SK-N-MC (cell line): Measurements from ENCODE around the gene CLEC16A.

ENCODE experiments used
- DNase-seq: peaks from one replicate; pipeline ENCODE4 v3.0.0-alpha.2; 2011; ENCODE audit warnings: low read depth, low spot score
- H3K27ac ChIP-seq: fragments of 200-600 bp; sonication (generic); 2 replicates; pipeline ENCODE4 v1.5.1; 2016; ENCODE audit warnings: mixed run types
- H3K36me3 ChIP-seq: fragments of 200-600 bp; sonication (generic); 2 replicates; pipeline ENCODE4 v1.6.1; 2017; ENCODE audit warnings: antibody characterized with exemption, low read length, mixed read lengths; ENCODE audit not compliant: insufficient read depth
- H3K4me3 ChIP-seq: fragments of 200-600 bp; sonication (generic); 2 replicates; pipeline ENCODE4 v1.5.1; 2016
- H3K9ac ChIP-seq: fragments of 200-600 bp; sonication (generic); 2 replicates; pipeline ENCODE4 v1.8.0; 2017; ENCODE audit warnings: mixed run types, mixed read lengths; ENCODE audit not compliant: insufficient read length
- H3K9me3 ChIP-seq: fragments of 200-600 bp; sonication (generic); 2 replicates; pipeline ENCODE4 v1.6.1; 2017; ENCODE audit warnings: low read depth, mild to moderate bottlenecking, antibody characterized with exemption, low read length, moderate library complexity, mixed read lengths
- EZH2 ChIP-seq: fragments of 200-600 bp; sonication (generic); IDR thresholded peaks from one replicate; pipeline ENCODE4 v1.6.1; 2017; ENCODE audit warnings: antibody characterized with exemption
- FOXP2 ChIP-seq: optimal IDR thresholded peaks from 2 replicates; pipeline ENCODE3; 2011; ENCODE audit warnings: mild to moderate bottlenecking, moderate library complexity; ENCODE audit not compliant: insufficient read depth; ENCODE audit errors: extremely low read length, control extremely low read depth
- POLR2AphosphoS5 ChIP-seq: IDR thresholded peaks from 2 replicates; pipeline ENCODE4 v1.6.1; 2012; ENCODE audit warnings: mild to moderate bottlenecking, low read depth, low read length, borderline replicate concordance

CLEC16A gene

DNA sequence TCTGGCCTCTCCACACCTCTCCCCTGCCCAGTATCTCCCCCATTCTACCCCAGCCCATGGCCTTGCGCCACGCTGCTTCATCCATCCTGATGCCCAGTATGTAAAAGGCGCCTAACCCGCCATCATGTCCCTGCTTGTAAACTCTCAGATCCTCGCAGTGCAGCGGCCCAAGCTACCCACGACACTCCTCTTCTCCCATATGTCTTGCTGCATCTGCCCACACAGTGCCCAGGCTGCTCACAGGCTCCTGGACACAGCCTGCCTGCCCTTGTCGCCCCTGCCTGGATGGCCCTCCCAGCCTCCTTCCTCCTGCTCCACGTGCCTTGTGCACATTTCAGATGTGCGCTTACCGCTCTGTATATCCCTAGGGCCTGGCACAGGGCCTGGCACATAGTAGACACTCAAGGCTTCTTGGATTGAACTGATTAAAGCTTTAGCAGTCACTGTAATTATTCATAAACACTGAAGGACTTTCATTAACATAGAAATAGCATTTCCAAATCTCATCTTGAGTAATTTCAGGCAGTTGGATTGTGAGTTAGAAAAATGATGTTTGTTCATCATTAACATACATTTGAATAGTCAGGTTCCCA, 129.1 kb downstream of the CLEC16A start:
- Histone ChIP-seq H3K9ac (no peak overlapping the region), H3K36me3 (no peaks in the 10 kb centered on the region), H3K4me3 (no peak overlapping the region), H3K9me3 (no peaks in the 10 kb centered on the region), H3K27ac (no peak overlapping the region)
- TF ChIP-seq POLR2AphosphoS5 (no peak), FOXP2 (no peak), EZH2 (no peak)
- DNase-seq: no peak

DNA sequence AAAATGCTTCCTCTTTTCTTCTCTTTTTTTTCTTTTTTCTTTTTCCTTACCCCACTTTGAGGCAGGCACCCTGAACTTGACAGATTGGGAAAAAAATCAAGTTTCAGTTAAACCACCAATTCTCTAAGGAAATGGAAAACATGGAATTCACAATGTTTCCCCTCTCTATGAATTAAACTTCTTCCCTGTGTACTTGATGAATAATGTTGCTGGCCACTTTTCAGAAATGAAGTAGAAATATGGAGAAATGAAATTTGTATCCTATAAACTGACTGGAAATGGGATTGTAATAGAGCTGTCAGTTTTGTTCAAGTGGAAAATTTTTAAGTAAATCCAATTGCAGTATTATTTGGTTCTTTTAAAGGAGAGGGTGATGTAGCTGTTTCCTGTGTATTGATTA, 129.8 kb downstream of the CLEC16A start:
- DNase-seq: no peak
- H3K4me3 ChIP-seq: no peak overlapping the region

DNA sequence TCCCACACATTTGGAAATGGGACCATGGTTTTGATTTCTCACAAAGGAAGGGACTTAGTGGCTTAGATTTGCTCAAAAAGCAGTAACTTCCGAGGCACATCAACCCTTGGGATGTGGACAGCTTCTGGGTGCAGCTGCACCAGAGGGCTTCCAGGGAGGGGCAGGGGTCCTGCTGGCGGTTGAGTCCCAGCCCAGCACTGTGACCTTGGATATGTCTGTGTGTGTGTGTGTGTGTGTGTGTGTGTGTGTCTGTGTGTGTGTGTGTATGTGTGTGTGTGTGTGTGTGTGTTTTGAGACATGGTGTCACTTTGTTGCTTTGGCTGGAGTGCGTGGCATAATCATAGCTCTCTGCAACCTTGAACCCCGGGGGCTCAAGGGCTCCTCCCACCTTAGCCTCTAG, 130.8 kb downstream of the CLEC16A start:
- no peak for DNase-seq
- Histone ChIP-seq H3K27ac (no peak overlapping the region), H3K36me3 (no peaks in the 10 kb centered on the region), H3K9ac (no peak overlapping the region), H3K4me3 (no peak overlapping the region), H3K9me3 (no peaks in the 10 kb centered on the region)
- TF ChIP-seq POLR2AphosphoS5 (no peak), FOXP2 (no peak), EZH2 (no peak)

More for the DNA sequence above, 129.8 kb downstream of the CLEC16A start:
- Histone ChIP-seq H3K36me3 (no peaks in the 10 kb centered on the region), H3K27ac (0 out of 2 replicates have a peak overlapping the region, but pooled peaks have one; percentile 2), H3K9ac (no peak overlapping the region), H3K9me3 (no peaks in the 10 kb centered on the region)
- no peak for TF ChIP-seq EZH2
- no peak for TF ChIP-seq FOXP2
- TF ChIP-seq POLR2AphosphoS5: no peak

DNA sequence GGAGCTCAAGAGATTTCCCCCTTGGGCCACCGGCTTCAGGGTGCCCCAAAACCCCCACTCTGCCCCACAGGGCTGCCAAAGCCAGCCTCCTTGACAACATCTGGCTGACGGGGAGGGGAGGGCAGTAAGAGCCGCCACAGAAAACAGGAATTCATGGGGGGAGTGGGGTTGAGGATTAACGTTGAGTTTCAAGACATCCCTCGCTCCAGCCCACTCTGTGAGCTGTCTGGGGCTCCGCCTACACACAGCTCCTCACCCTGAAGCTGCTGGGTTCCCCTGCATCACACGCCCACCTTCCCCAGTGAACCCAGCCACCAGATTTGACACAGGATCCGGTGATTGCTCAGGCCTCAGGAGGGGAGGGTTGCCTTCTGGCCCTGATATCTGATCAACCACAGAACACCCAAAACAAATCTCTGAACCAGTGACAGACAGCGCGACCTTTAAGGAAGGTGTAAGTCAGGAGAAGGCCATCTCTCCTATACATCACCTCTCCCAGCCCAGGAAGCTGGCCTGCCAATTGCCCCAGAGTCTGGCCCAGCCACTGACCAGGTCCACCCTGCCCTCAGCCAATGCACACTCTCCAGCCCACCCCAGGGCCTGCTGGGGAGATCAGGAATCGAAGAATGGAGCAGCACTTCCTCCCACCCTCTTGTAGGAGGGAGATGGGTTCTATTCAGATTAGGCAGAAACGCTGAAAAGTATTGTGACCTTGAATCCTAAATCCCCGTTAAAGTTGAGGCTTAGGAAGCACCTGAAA, 132.1 kb downstream of the CLEC16A start:
- TF ChIP-seq EZH2 (no peak), FOXP2 (no peak), POLR2AphosphoS5 (no peak)
- H3K4me3 ChIP-seq: no peak overlapping the region
- no peak overlapping the region for H3K9ac ChIP-seq
- no peak overlapping the region for H3K27ac ChIP-seq
- no peaks in the 10 kb centered on the region for H3K9me3 ChIP-seq
- H3K36me3 ChIP-seq: no peaks in the 10 kb centered on the region
- no peak for DNase-seq

DNA sequence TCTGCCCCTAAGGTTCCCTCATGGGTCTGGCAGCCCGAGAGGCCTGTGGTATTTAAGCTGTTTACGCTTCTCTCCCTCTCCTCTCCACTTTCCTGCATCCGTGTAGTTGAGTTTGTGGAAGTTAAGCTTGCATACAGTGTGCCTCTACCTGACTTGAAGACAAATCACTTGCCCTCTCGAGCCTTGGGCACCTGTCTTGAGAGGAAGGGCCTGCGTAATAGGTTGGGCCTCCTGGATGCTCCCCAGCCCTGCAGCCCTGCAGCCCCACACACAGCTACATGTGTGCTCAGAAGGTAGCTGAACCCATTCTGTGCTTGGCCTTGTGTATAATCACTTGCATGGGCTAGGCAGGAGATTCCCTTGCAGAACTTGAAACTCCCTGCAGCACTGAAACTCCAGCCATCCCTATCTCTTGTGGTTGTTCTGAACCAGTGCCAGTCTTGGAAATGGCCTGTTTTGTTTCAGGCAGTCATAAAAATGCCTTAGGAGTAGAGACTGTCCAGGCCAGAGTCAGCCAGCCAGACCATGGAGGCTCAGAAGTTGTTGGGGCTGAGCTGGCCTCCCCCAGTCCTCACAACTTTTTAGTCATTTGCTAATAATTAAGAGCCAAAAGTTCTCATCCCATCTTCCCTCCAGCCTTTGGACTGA, 134.6 kb downstream of the CLEC16A start:
- Histone ChIP-seq H3K4me3 (peak overlapping the region; percentile 45), H3K9me3 (no peaks in the 10 kb centered on the region), H3K9ac (no peak overlapping the region), H3K27ac (peak overlapping the region; percentile 85), H3K36me3 (no peaks in the 10 kb centered on the region)
- TF ChIP-seq EZH2 (no peak), POLR2AphosphoS5 (no peak; the same call in 1 of the 2 replicates), FOXP2 (no peak)
- no peak for DNase-seq

DNA sequence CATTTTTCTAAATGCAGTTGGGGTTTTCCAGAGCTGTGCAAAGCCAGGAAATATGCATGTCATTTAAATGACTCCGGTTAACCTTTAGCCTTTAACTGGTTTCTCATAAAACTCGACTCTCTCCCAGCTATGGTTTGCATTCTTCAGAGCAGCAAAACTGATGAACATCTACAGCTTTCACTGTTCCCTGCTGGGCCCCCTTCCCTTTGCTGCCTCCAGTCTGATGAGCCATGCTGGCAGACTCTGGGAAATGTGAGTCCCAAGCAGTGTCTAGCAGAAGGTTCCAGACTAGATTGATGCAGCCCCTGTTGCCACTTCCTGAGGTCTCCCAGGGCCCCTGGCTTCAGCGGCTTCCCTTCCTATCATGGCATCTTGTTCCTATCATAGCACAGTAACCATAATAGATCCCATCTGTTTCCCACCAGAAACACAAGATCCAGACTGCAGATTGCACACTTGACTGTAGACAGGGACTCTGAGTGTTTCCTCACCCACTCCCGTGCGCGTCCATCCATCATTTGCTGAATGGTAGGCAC, 135.4 kb downstream of the CLEC16A start:
- Histone ChIP-seq H3K27ac (peak overlapping the region; percentile 85), H3K4me3 (peak overlapping the region; percentile 45), H3K9ac (no peak overlapping the region), H3K36me3 (no peaks in the 10 kb centered on the region), H3K9me3 (no peaks in the 10 kb centered on the region)
- TF ChIP-seq POLR2AphosphoS5 (no peak), EZH2 (no peak)
- DNase-seq: peak; percentile 84

DNA sequence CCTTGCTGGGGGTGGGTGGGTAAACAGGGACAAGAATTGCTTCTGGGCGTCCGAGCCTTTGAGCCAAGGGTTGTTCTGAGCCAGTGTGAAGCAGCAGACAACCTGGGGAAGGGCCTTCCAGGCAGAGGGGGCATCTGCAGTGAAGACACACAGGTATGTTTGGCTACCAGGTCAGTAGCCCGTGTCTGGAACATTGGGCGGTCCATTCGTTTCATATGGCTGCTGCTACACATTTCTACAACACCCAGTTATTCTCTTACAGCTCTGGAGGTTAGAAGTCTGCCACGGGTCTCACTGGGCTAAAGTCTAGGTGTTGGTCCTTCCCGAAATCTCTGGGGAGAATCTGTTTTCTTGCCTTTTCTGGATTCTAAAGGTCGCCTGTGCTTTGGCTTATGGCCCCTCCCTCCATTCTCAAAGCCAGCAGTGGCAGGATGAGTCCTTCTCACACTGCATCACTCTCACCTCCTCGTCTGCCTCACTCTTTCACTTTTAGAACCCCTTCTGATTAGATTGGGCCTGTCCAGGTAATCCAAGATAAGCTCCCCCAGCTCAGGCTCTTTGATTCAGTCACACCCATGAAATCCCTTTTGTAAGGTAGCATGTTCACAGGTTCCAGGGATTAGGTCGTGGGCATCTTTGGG, 136.1 kb downstream of the CLEC16A start:
- Histone ChIP-seq H3K9me3 (no peaks in the 10 kb centered on the region), H3K4me3 (peak overlapping the region; percentile 45), H3K9ac (no peak overlapping the region), H3K27ac (peak overlapping the region; percentile 85; the same call in 1 of the 2 replicates), H3K36me3 (no peaks in the 10 kb centered on the region)
- DNase-seq: no peak
- TF ChIP-seq FOXP2: no peak
- no peak for TF ChIP-seq POLR2AphosphoS5

DNA sequence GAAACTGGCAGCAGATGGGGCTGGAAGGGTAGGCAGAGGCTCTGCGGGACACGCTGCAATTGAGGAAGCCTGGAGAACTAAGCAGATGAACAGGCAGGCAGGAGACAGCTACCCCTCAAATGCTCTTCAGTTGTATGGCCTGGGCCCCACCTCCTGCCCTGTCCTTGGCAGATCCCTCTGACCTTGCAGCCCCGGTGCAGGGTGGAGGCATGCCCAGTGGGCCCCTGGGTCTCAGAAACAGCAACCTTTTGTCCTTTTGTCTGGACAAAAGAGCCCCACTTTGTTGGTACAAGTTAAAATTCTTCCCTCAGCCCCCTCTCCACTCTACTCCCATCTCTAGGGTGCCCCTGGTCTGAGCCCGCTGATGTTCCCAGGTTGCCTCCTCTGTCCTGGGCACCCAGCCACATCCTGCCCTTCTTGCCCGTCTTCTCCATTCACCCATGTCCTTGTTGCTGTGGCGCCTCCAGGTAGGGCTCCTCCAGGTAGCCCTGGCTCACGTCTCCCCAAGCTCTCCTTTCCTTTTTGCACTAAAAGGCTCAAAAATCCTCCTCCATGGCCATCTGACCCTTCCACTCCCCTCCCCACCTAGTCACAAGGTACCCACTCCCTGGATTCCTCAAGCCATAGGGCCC, 136.8 kb downstream of the CLEC16A start:
- Histone ChIP-seq H3K36me3 (no peaks in the 10 kb centered on the region), H3K27ac (no peak overlapping the region), H3K9me3 (no peaks in the 10 kb centered on the region), H3K9ac (no peak overlapping the region), H3K4me3 (no peak overlapping the region)
- TF ChIP-seq EZH2: no peak
- no peak for TF ChIP-seq FOXP2
- no peak for TF ChIP-seq POLR2AphosphoS5
- no peak for DNase-seq
